IMR-90 (cell line): Measurements from ENCODE around the gene KDF1. TPM values are rescaled to one million over a fixed set of nuclear protein-coding genes. Genes with fewer than 3 reads are reported as not detected.

ENCODE experiments used
- ATAC-seq: fragments of 200-7000 bp; cut with Tn5 transposase; 2 replicates; pipeline ENCODE4 v1.9.1; 2020; ENCODE audit warnings: low read depth, mild to moderate bottlenecking, moderate library complexity
- BruUV-seq: library from RNA; stranded (reverse); fragments of 400-500 nt; replicated peaks from 2 replicates; lab custom pipeline; 2021; lab: Mats Ljungman, UMichigan
- CTCF ChIA-PET: fragments of 300-600 bp; formaldehyde crosslinking; extraction: SDS; loops from one replicate; lab custom pipeline; 2021; ENCODE audit warnings: antibody characterized with exemption; lab: Yijun Ruan, JAX
- POLR2A ChIA-PET: fragments of 300-600 bp; sonication (Branson Sonifier 250); formaldehyde crosslinking; loops from one replicate; lab custom pipeline; 2022; ENCODE audit warnings: antibody characterized with exemption; ENCODE audit not compliant: unreplicated experiment; lab: Charles Lee
- DNase-seq: peaks from one replicate; pipeline ENCODE4 v3.0.0; 2013
- H2AFZ ChIP-seq: replicated peaks from 2 replicates; pipeline ENCODE3; 2013; ENCODE audit warnings: low read length, mild to moderate bottlenecking; ENCODE audit not compliant: poor library complexity
- H2AK5ac ChIP-seq: 2 replicates; pipeline ENCODE4 v1.6.1; 2013; ENCODE audit warnings: low read depth, low read length, inconsistent platforms
- H2AK9ac ChIP-seq: replicated peaks from 2 replicates; pipeline ENCODE3; 2013; ENCODE audit warnings: mild to moderate bottlenecking, low read depth, low read length, moderate library complexity; ENCODE audit not compliant: poor library complexity
- H2BK120ac ChIP-seq: 2 replicates; pipeline ENCODE4 v1.6.1; 2013; ENCODE audit warnings: low read depth, low read length, inconsistent platforms
- H2BK15ac ChIP-seq: 3 replicates; pipeline ENCODE4 v1.6.1; 2013; ENCODE audit warnings: low read depth, low read length, inconsistent platforms
- H2BK20ac ChIP-seq: 2 replicates; pipeline ENCODE4 v1.6.1; 2013; ENCODE audit warnings: low read depth, mild to moderate bottlenecking, inconsistent platforms, low read length, moderate library complexity
- H2BK5ac ChIP-seq: 2 replicates; pipeline ENCODE4 v1.6.1; 2013; ENCODE audit warnings: mild to moderate bottlenecking, low read depth, low read length, inconsistent platforms; ENCODE audit not compliant: poor library complexity, severe bottlenecking
- H3K14ac ChIP-seq: replicated peaks from 2 replicates; pipeline ENCODE4 v1.6.1; 2013; ENCODE audit warnings: low read depth, low read length, inconsistent platforms
- H3K18ac ChIP-seq: 2 replicates; pipeline ENCODE4 v1.6.1; 2013; ENCODE audit warnings: low read depth, low read length, control low read depth
- H3K23ac ChIP-seq: 2 replicates; pipeline ENCODE4 v1.6.1; 2013; ENCODE audit warnings: low read depth, low read length, inconsistent platforms
- H3K27ac ChIP-seq: 2 replicates; pipeline ENCODE4 v1.5.1; 2013; ENCODE audit warnings: mild to moderate bottlenecking, control low read depth, low read length; ENCODE audit not compliant: insufficient read depth
- H3K27me3 ChIP-seq: 2 replicates; pipeline ENCODE4 v1.6.1; 2013; ENCODE audit warnings: low read length; ENCODE audit not compliant: control insufficient read depth, insufficient read depth
- H3K36me3 ChIP-seq: 2 replicates; pipeline ENCODE4 v1.6.1; 2013; ENCODE audit warnings: low read length, mixed read lengths; ENCODE audit not compliant: control insufficient read depth, insufficient read depth
- H3K4ac ChIP-seq: 2 replicates; pipeline ENCODE4 v1.6.1; 2013; ENCODE audit warnings: low read depth, low read length, inconsistent platforms
- H3K4me1 ChIP-seq: 2 replicates; pipeline ENCODE4 v1.6.1; 2013; ENCODE audit warnings: low read length, mixed read lengths; ENCODE audit not compliant: control insufficient read depth, insufficient read depth
- H3K4me2 ChIP-seq: 2 replicates; pipeline ENCODE4 v1.6.1; 2013; ENCODE audit warnings: low read depth, mild to moderate bottlenecking, control low read depth, low read length, moderate library complexity
- H3K4me3 ChIP-seq: 2 replicates; pipeline ENCODE4 v1.5.1; 2013; ENCODE audit warnings: low read depth, mild to moderate bottlenecking, control low read depth, low read length, moderate library complexity; ENCODE audit not compliant: insufficient read depth
- H3K56ac ChIP-seq: 2 replicates; pipeline ENCODE4 v1.6.1; 2013; ENCODE audit warnings: low read length, inconsistent platforms; ENCODE audit not compliant: insufficient read depth; ENCODE audit errors: extremely low read depth
- H3K79me1 ChIP-seq, 2 experiments: 2 replicates each; pipeline ENCODE4 v1.6.1; 2013; ENCODE audit warnings: low read length in 2 of 2, inconsistent platforms in 1 of 2, low read depth in 1 of 2
- H3K9ac ChIP-seq: 2 replicates; pipeline ENCODE4 v1.6.1; 2013; ENCODE audit warnings: low read depth, low read length, control low read depth
- H3K9me1 ChIP-seq: 2 replicates; pipeline ENCODE4 v1.6.1; 2013; ENCODE audit warnings: low read length, inconsistent platforms; ENCODE audit not compliant: insufficient read depth
- H3K9me3 ChIP-seq: 2 replicates; pipeline ENCODE4 v1.6.1; 2013; ENCODE audit warnings: low read length; ENCODE audit not compliant: control insufficient read depth, insufficient read depth
- H4K20me1 ChIP-seq: 2 replicates; pipeline ENCODE4 v1.6.1; 2013; ENCODE audit warnings: low read length, inconsistent platforms; ENCODE audit not compliant: insufficient read depth
- H4K5ac ChIP-seq: 2 replicates; pipeline ENCODE4 v1.6.1; 2013; ENCODE audit warnings: mild to moderate bottlenecking, low read depth, low read length, control low read depth
- H4K8ac ChIP-seq, 2 experiments: 2 replicates each; pipeline ENCODE4 v1.6.1; 2013; ENCODE audit warnings: low read depth in 2 of 2, low read length in 2 of 2, control low read depth in 1 of 2, inconsistent platforms in 1 of 2
- H4K91ac ChIP-seq: 2 replicates; pipeline ENCODE4 v1.6.1; 2013; ENCODE audit warnings: low read depth, low read length, inconsistent platforms; ENCODE audit not compliant: insufficient read depth
- BHLHE40 ChIP-seq: fragments of 150-350 bp; IDR thresholded peaks from 2 replicates; pipeline ENCODE4 v1.6.1; 2016; ENCODE audit warnings: mild to moderate bottlenecking, low read depth, low read length
- CHD1 ChIP-seq: IDR thresholded peaks from 2 replicates; pipeline ENCODE4 v1.6.1; 2012; ENCODE audit warnings: low read depth, low read length, improper control_type of control experiment
- MAFK ChIP-seq: IDR thresholded peaks from 2 replicates; pipeline ENCODE4 v1.6.1; 2012; ENCODE audit warnings: low read depth, low read length, improper control_type of control experiment
- MAZ ChIP-seq: IDR thresholded peaks from 2 replicates; pipeline ENCODE4 v1.6.1; 2012; ENCODE audit warnings: low read depth, mild to moderate bottlenecking, low read length, improper control_type of control experiment, moderate library complexity, borderline replicate concordance
- NFE2L2 ChIP-seq: fragments of 150-350 bp; IDR thresholded peaks from 2 replicates; pipeline ENCODE4 v1.6.1; 2016; ENCODE audit warnings: low read depth, mild to moderate bottlenecking, low read length
- POLR2A ChIP-seq: IDR thresholded peaks from 2 replicates; pipeline ENCODE4 v1.6.1; 2012; ENCODE audit warnings: mild to moderate bottlenecking, low read depth, low read length
- RAD21 ChIP-seq: IDR thresholded peaks from 2 replicates; pipeline ENCODE4 v1.6.1; 2012; ENCODE audit warnings: low read length, improper control_type of control experiment
- RCOR1 ChIP-seq: IDR thresholded peaks from 2 replicates; pipeline ENCODE4 v1.6.1; 2012; ENCODE audit warnings: mild to moderate bottlenecking, low read length, improper control_type of control experiment; ENCODE audit not compliant: insufficient replicate concordance
- RFX5 ChIP-seq: IDR thresholded peaks from 2 replicates; pipeline ENCODE4 v1.8.0; 2012; ENCODE audit warnings: low read depth, mild to moderate bottlenecking, low read length, moderate library complexity
- SMC3 ChIP-seq: fragments of 150-350 bp; IDR thresholded peaks from 2 replicates; pipeline ENCODE4 v1.6.1; 2016; ENCODE audit warnings: low read depth, mild to moderate bottlenecking, antibody characterized with exemption, low read length, moderate library complexity
- WGBS, 2 experiments: methylation state at CpG; one replicate each; pipeline versions ENCODE4 v1.1.5 to v1.1.7; 2013; ENCODE audit warnings: missing lambda C conversion rate in 2 of 2; ENCODE audit not compliant: insufficient read length in 1 of 2; ENCODE audit errors: extremely low coverage in 2 of 2; 5-methylcytosine and 5-hydroxymethylcytosine counted together
- dilution Hi-C: fragments of 300-500 bp; cut with HindIII; formaldehyde crosslinking; loops from one replicate; pipeline ENCODE4 v1.14.3; 2018; ENCODE audit warnings: low sequenced_read_pairs; ENCODE audit not compliant: unreplicated experiment
- in situ Hi-C: fragments of 300-500 bp; cut with MboI; formaldehyde crosslinking; loops from 3 replicates; pipeline ENCODE4 v1.14.3; 2019; ENCODE audit warnings: low sequenced_read_pairs, inconsistent platforms, mixed read lengths
- intact Hi-C: fragments of 100-400 bp; cut with micrococcal nuclease; formaldehyde crosslinking; loops from 2 replicates; pipeline ENCODE4 v1.10.0; 2022
- polyA plus RNA-seq, 3 experiments: library from polyadenylated mRNA; depleted of rRNA; stranded (reverse); fragments of >200 nt; gene quantifications; 2 replicates each; pipeline ENCODE4 v1.2.3, GENCODE V29; 2012; ENCODE audit warnings: low replicate concordance in 1 of 3
- total RNA-seq: library from RNA; depleted of rRNA; stranded (reverse); fragments of >200 nt; gene quantifications from 2 replicates; pipeline ENCODE4 v1.2.3, GENCODE V29; 2012
- TF ChIP-seq, protein P1 (sequence below): fragments of 150-350 bp; IDR thresholded peaks from 2 replicates; pipeline ENCODE4 v1.6.1; 2017; ENCODE audit warnings: mild to moderate bottlenecking, antibody characterized with exemption, low read length, low read depth

The KDF1 gene
- total and polyA plus RNA-seq, 2 of the 4 experiments (the other 2 are of a cell fraction), result not detected

DNA sequence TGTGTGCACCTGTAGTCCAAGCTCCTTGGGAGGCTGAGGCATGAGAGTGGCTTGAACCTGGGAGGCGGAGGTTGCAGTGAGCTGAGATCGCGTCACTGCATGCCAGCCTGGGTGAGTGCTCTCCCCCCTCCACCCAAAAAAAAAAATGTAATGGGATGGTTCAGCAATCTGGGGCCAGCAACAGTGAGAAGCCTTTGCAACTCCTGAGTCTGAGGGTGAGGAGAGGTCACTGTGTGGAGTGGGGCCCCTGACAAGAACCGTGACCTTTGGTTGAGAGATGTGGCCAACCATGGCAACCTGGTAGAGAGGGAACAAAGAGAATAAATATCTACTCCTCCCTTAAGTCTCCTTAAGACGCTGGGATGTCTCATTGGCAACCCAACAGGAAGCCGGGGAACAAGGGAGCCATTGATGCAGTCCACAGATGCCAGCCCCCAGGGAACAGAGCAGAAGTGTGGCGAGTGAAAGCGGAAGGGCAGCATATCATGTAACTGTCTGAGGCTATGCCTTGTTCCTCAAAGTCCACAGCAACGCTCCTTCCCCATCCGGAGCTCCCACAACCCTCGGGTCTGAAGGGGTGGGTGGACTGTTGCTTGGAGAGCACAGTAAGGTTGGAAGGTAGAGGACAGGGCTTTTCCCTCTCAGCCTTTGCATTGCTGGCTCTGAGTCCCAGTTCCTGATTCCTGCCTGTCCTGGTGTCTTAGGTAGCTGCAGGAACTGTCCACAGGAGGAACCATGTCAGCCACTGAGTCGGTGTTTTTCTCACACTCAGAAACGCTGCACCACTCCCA is 41.5 kb upstream of the KDF1 start:
- Histone ChIP-seq H2BK20ac (no peak overlapping the region), H3K14ac (peak overlapping the region; percentile 27; the same call in 1 of the 2 replicates), H4K5ac (no peak overlapping the region; the same call in 1 of the 2 replicates), H2BK15ac (no peak overlapping the region), H2AK5ac (peak overlapping the region; percentile 89), H3K4me1 (peaks cover 47% of the 10 kb centered on the region), H3K79me1 (peaks cover 18 to 82% of the 10 kb centered on the region in 2 experiments; a peak in 3 of 4 replicates), H2BK5ac (peak overlapping the region; percentile 12), H3K4me2 (no peak overlapping the region), H3K4me3 (no peak overlapping the region), H2AK9ac (peak overlapping the region; percentile 51), H3K9ac (no peak overlapping the region), H3K9me3 (no peaks in the 10 kb centered on the region), H3K27me3 (no peaks in the 10 kb centered on the region), H2AFZ (no peak overlapping the region), H3K27ac (peak overlapping the region; percentile 13; the same call in 1 of the 2 replicates), H3K4ac (peak overlapping the region; percentile 20), H3K36me3 (peaks cover 10% of the 10 kb centered on the region), H3K56ac (no peak overlapping the region), H3K23ac (peak overlapping the region; percentile 2; the same call in 1 of the 2 replicates), H3K18ac (0 out of 2 replicates have a peak overlapping the region, but pooled peaks have one; percentile 4), H2BK120ac (peak overlapping the region; percentile 1; the same call in 1 of the 2 replicates), H4K91ac (no peak overlapping the region), H4K20me1 (peaks cover 12% of the 10 kb centered on the region), H3K9me1 (peaks cover 37% of the 10 kb centered on the region), H4K8ac (peak overlapping the region in 1 of 2 experiments; percentile 45; a peak in 2 of 4 replicates)
- no peak for TF ChIP-seq RCOR1
- no peak for TF ChIP-seq MAFK
- no peak for TF ChIP-seq RAD21
- no peak for TF ChIP-seq POLR2A
- TF ChIP-seq BHLHE40, result no peak
- TF ChIP-seq NFE2L2, result no peak
- TF ChIP-seq, protein P1, sequence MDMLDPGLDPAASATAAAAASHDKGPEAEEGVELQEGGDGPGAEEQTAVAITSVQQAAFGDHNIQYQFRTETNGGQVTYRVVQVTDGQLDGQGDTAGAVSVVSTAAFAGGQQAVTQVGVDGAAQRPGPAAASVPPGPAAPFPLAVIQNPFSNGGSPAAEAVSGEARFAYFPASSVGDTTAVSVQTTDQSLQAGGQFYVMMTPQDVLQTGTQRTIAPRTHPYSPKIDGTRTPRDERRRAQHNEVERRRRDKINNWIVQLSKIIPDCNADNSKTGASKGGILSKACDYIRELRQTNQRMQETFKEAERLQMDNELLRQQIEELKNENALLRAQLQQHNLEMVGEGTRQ, result no peak
- TF ChIP-seq MAZ, result no peak
- TF ChIP-seq RFX5, result no peak
- TF ChIP-seq CHD1, result no peak
- TF ChIP-seq SMC3, result no peak
- CTCF ChIA-PET, result interaction anchor here (1.4 kb wide), 1 partner anchor 35 kb away, joined by 3 read pairs; no protein-coding TSS in a partner anchor
- DNase-seq, result no peak
- dilution Hi-C loops (no loop called here), intact Hi-C loops (no loop called here), in situ Hi-C loops (no loop called here)
- POLR2A ChIA-PET, result no interaction called here
- no peak for ATAC-seq
- BruUV-seq, result no TSS peak
- WGBS, 2 experiments, result 71% methylated on average over 5 of the region's 13 CpGs; no CpG with 5 or more reads in 1 of the 2 experiments
